ENCODE data around the gene CACNA1S. TPM values are rescaled to one million over a fixed set of nuclear protein-coding genes. Genes with fewer than 3 reads are reported as not detected.

CACNA1S gene
- total RNA-seq, 1 donor from 2014 or later: 0.55 TPM

DNA sequence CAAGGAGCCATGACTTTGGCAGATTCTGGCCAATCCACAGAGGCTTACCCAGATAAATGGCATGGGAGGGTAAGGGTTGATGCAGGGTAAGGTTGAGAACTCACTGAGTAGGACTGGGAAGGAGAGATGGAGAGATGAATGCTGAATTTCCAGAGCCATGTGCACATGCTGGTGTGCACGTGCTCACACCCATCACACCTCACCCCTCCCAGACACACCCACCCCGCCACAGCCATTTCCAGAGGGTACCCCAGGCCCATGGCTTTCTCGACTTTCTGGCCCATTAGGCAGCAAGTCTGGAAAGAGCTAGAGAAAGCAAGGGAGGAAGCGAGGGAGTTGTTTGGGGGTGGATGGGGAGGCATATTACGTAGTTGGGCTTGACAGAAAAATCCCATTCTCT lies 1.6 kb downstream of the CACNA1S start:
- H3K9me3 ChIP-seq: no peaks in the 10 kb centered on the region
- intact Hi-C loops (cut with DNase I): loop anchor here (10.0 kb wide), 1 partner anchor 136 kb away; no protein-coding TSS in a partner anchor

DNA sequence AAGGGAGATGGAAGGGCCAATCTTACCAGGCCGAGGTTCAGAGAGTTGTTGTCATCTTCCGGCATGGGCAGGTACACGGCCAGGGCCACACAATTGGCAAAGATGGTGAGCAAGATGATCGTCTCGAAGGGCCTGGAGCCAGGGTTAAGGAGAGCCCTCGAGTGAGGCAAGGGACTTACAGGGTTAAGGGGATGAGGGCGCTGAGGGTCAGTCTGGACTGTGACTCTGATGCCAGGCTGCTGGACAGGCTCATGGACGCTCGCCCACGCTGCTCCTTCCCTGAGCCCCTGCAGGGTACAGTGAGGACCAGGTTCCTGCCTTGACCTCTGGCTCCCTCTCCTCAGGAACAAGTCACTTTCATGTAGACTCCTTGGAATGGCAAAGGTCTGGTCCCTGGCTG lies 2.1 kb downstream of the CACNA1S start:
- Histone ChIP-seq H3K4me1 (no peaks in the 10 kb centered on the region), H3K9me3 (no peaks in the 10 kb centered on the region), H3K36me3 (no peaks in the 10 kb centered on the region), H3K27ac (no peak overlapping the region), H3K4me3 (no peak overlapping the region), H3K27me3 (no peaks in the 10 kb centered on the region)
- TF ChIP-seq, protein P1, sequence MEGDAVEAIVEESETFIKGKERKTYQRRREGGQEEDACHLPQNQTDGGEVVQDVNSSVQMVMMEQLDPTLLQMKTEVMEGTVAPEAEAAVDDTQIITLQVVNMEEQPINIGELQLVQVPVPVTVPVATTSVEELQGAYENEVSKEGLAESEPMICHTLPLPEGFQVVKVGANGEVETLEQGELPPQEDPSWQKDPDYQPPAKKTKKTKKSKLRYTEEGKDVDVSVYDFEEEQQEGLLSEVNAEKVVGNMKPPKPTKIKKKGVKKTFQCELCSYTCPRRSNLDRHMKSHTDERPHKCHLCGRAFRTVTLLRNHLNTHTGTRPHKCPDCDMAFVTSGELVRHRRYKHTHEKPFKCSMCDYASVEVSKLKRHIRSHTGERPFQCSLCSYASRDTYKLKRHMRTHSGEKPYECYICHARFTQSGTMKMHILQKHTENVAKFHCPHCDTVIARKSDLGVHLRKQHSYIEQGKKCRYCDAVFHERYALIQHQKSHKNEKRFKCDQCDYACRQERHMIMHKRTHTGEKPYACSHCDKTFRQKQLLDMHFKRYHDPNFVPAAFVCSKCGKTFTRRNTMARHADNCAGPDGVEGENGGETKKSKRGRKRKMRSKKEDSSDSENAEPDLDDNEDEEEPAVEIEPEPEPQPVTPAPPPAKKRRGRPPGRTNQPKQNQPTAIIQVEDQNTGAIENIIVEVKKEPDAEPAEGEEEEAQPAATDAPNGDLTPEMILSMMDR (IDR thresholded peaks at IDR 0.05): no peak
- ATAC-seq (no peak), DNase-seq (no peak)
- intact Hi-C loops (cut with DNase I): loop anchor here (10.0 kb wide), 1 partner anchor 135 kb away; no protein-coding TSS in a partner anchor

More for the DNA sequence above, 1.6 kb downstream of the CACNA1S start:
- Histone ChIP-seq H3K36me3 (no peaks in the 10 kb centered on the region), H3K27me3 (peaks cover 1% of the 10 kb centered on the region), H3K4me3 (no peak overlapping the region), H3K27ac (no peak overlapping the region), H3K4me1 (no peaks in the 10 kb centered on the region)
- ATAC-seq (no peak), DNase-seq (no peak)
- TF ChIP-seq, protein P1 (IDR thresholded peaks at IDR 0.05): no peak

DNA sequence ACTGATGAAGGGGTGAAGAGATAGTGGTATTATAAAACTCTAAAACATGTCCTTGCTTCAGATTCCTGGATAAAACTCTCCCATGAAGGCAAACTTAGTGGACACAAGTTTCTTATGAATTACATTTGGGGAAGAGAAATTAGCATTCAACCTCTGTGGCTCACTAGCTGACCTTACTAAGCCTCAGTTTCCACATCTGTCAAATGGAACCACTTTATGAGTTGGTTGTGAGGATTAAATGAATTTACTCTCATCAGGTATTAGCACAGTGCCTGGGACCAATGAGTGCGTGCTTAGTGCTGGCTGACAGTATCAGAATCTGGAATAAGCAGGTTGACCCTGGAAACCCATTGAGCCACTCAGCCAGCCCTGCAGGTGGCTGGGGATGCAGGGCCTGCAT lies 2.6 kb downstream of the CACNA1S start:
- H3K27me3 ChIP-seq: no peaks in the 10 kb centered on the region
- H3K27ac ChIP-seq: no peak overlapping the region
- no peaks in the 10 kb centered on the region for H3K4me1 ChIP-seq
- intact Hi-C loops (cut with DNase I): loop anchor here (10.0 kb wide), 1 partner anchor 135 kb away; no protein-coding TSS in a partner anchor
- no peak for ATAC-seq
- TF ChIP-seq, protein P1 (IDR thresholded peaks at IDR 0.05): no peak
- H3K4me3 ChIP-seq: no peak overlapping the region
- no peak for DNase-seq
- no peaks in the 10 kb centered on the region for H3K9me3 ChIP-seq
- H3K36me3 ChIP-seq: no peaks in the 10 kb centered on the region

DNA sequence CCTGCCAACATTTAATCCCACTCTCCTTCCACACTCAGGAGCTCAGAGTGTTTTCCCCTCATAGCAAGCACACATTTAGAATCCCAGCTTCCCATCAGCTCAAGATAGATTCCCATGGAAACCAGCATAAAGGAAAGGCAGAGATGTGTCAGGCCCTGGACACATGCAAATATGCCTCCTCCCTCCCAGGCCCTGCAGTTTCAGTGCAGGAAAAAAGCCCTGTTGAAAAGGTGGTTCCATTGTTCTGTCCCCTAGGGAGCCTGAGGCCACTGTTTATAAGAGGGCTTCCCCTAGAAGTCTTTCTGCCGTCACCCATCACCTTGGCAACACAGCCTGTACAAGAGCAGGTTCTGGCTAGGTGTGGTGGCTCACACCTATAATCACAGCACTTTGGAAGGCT lies 3.6 kb downstream of the CACNA1S start:
- Histone ChIP-seq H3K27me3 (no peaks in the 10 kb centered on the region), H3K4me3 (no peak overlapping the region), H3K36me3 (no peaks in the 10 kb centered on the region), H3K4me1 (no peaks in the 10 kb centered on the region), H3K9me3 (no peaks in the 10 kb centered on the region), H3K27ac (no peak overlapping the region)
- ATAC-seq (no peak), DNase-seq (no peak)
- intact Hi-C loops (cut with DNase I): no loop called here
- TF ChIP-seq, protein P1 (IDR thresholded peaks at IDR 0.05): no peak

DNA sequence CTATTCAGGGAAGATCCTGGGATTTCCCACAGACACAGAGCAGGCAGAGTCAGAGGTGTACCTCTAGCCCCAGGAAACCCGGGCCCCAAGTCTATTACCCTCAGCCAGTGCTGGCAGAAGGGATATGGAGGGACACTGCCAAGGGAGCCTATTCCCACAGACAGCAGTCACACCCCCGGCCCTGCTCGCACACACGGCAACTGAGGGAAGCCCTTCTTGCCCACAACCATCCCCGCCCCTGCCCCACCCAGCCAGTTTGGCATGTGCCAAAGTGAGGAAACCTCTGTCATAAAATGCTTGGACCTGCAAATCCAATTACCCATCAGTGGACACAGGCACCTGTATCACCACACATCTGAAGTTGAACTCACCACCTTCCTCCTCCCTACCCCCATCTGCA lies 6.5 kb downstream of the CACNA1S start:
- no peak overlapping the region for H3K4me3 ChIP-seq
- DNase-seq (no peak), ATAC-seq (no peak)
- TF ChIP-seq, protein P1 (IDR thresholded peaks at IDR 0.05): no peak
- H3K36me3 ChIP-seq: no peaks in the 10 kb centered on the region
- intact Hi-C loops (cut with DNase I): no loop called here
- no peaks in the 10 kb centered on the region for H3K9me3 ChIP-seq
- H3K4me1 ChIP-seq: no peaks in the 10 kb centered on the region
- H3K27me3 ChIP-seq: no peaks in the 10 kb centered on the region
- no peak overlapping the region for H3K27ac ChIP-seq

DNA sequence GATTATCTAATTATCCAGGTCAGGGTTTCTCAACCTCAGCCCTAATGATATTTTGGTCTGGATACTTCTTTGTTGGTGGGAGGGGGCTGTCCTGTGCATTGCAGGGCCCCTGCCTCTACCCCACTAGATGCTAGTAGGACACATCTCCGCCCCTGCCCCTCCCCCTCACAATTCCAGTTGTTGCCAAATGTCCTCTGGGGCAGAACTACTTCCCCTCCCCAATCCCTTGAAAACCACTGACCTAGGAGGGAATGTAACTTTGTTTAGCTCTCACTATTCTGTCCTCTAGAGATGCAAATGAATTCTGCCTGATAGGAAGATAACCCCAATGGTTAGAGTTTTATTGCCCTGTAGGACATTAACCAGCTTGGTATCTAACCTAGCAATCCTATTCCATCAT lies 8.1 kb downstream of the CACNA1S start:
- Histone ChIP-seq H3K9me3 (no peaks in the 10 kb centered on the region), H3K4me3 (no peak overlapping the region), H3K27ac (no peak overlapping the region), H3K4me1 (no peaks in the 10 kb centered on the region), H3K36me3 (no peaks in the 10 kb centered on the region), H3K27me3 (no peaks in the 10 kb centered on the region)
- intact Hi-C loops (cut with DNase I): no loop called here
- TF ChIP-seq, protein P1 (IDR thresholded peaks at IDR 0.05): no peak
- ATAC-seq (no peak), DNase-seq (no peak)

Data from upper lobe of right lung (tissue), 1 donor.